Ovary (tissue), 3 donors: Measurements from ENCODE around the gene TOP2A.

Experiments
- CTCF ChIP-seq, 3 donors: fragments of 450-650 bp in 2 of 3; fragments of 200-600 bp in 1 of 3; IDR thresholded peaks; one replicate each; pipeline versions ENCODE4 v1.5.1 to v1.8.0; 2016 to 2022; ENCODE audit warnings: antibody characterized with exemption in 3 of 3, mild to moderate bottlenecking in 1 of 3
- EP300 ChIP-seq: sonication (generic); formaldehyde crosslinking; IDR thresholded peaks from one replicate; pipeline ENCODE4 v1.6.1; 2017; ENCODE audit warnings: antibody characterized with exemption
- POLR2A ChIP-seq: fragments of 450-650 bp; IDR thresholded peaks from one replicate; pipeline ENCODE4 v1.6.1; 2017; ENCODE audit warnings: antibody characterized with exemption, mild to moderate bottlenecking, moderate library complexity
- donor health status: DM: no; HTN: no; CAD: no.

GRCh38 chr17:40431231-40431602 is 13.5 kb upstream of the TOP2A start:
- TF ChIP-seq CTCF (IDR thresholded peaks at IDR 0.05) = no peak
- TF ChIP-seq POLR2A = no peak
- no peak for TF ChIP-seq EP300
